ENCODE results near the gene GPR42. TPM values are rescaled to one million over a fixed set of nuclear protein-coding genes. Genes with fewer than 3 reads are reported as not detected.

The GPR42 gene
- total and polyA plus RNA-seq, 2 donors (not counting 1 experiment from before 2014, with no cell fraction given): 0.10 TPM; not detected in 1

- Mint-ChIP-seq H3K4me1 (peaks cover 75% of the 10 kb centered on the region), H3K9me3 (ENCODE audit: insufficient read depth) (no peaks in the 10 kb centered on the region), H3K27me3 (no peaks in the 10 kb centered on the region), H3K27ac (peak within 1 kb of the TSS; percentile 96), H3K4me3 (peak within 1 kb of the TSS; percentile 82)
- Histone ChIP-seq H4K20me1 (ENCODE audit: control insufficient read depth, insufficient read depth, low read length, poor library complexity, severe bottlenecking) (peaks cover 40% of the 10 kb centered on the region), H2AFZ (ENCODE audit: insufficient read depth, low read depth, low read length, poor library complexity, severe bottlenecking) (no peak within 1 kb of the TSS), H3K4me3 (ENCODE audit: control extremely low read depth in 1 of 5, extremely low read depth in 1 of 5, insufficient read depth in 1 of 5, low read depth in 2 of 5, low read length in 4 of 5) (peak within 1 kb of the TSS in 3 of 5 experiments; percentile 12 to 18 (median 17)), H3K4me1 (ENCODE audit: control insufficient read depth in 2 of 2, insufficient read depth in 2 of 2, low read length in 2 of 2) (peaks cover 72 to 87% of the 10 kb centered on the region in 2 donors), H3K27me3 (replicated peaks in 1 of 4; ENCODE audit: control extremely low read depth in 1 of 4, control insufficient read depth in 3 of 4, insufficient read depth in 4 of 4, low read length in 3 of 4) (no peaks in the 10 kb centered on the region), H3K36me3 (replicated peaks in 1 of 2; ENCODE audit: control extremely low read depth in 1 of 2, control insufficient read depth in 1 of 2, extremely low read depth in 1 of 2, insufficient read depth in 2 of 2, low read length in 1 of 2) (peaks cover 0 to 44% of the 10 kb centered on the region in 2 experiments), H3K9me3 (ENCODE audit: control extremely low read depth in 1 of 3, control insufficient read depth in 2 of 3, insufficient read depth in 1 of 3, low read length in 2 of 3) (peaks cover 0 to 10% (median 0%) of the 10 kb centered on the region in 3 donors), H3K27ac (ENCODE audit: low read length in 2 of 2) (peak within 1 kb of the TSS; percentile 91 to 92), H3K4me2 (replicated peaks; ENCODE audit: low read depth, low read length, poor library complexity, severe bottlenecking) (peak within 1 kb of the TSS; percentile 65), H3K79me2 (ENCODE audit: control insufficient read depth, insufficient read depth, low read length) (no peaks in the 10 kb centered on the region), H3K9ac (ENCODE audit: low read length) (peak within 1 kb of the TSS; percentile 6)
- ATAC-seq (ENCODE audit: low read depth) (peak; percentile 62), DNase-seq (peak; percentile 93)
- intact Hi-C loops (cut with micrococcal nuclease): loop anchor here (1.0 to 10.0 kb wide), 7 partner anchors 17 to 367 kb away; partner anchors contain the start of genes HAMP and KMT2B
- TF ChIP-seq EZH2 (IDR thresholded peaks at IDR 0.05; ENCODE audit: borderline replicate concordance, insufficient read depth, low read depth, low read length, poor library complexity, severe bottlenecking) (no peak), CTCF (IDR thresholded peaks at IDR 0.05) (no peak)
- POLR2A ChIA-PET: interaction anchor here (0.5 to 3.1 kb wide), 17 partner anchors 10 to 206 kb away, joined by 3 to 12 read pairs (median 4); partner anchors contain the start of gene CD22
- CTCF ChIA-PET: interaction anchor here (0.7 to 13.5 kb wide), 18 partner anchors 9 to 201 kb away, joined by 3 to 234 read pairs (median 6); partner anchors contain the start of gene USF2
- 15% methylated on average over 17 of the region's 18 CpGs for WGBS (ENCODE audit: insufficient coverage)
Observed at GRCh38 chr19:35347171-35347929, 23.5 kb upstream of the GPR42 start, which contains the start of gene FFAR1. TSS of gene FFAR1 (plus strand) at chr19:35347902. CDS start at chr19:35351552, 3,650 bp downstream.

Measured in B cell (primary cell).